ENCODE measurements around the gene ADNP2. TPM values are rescaled to one million over a fixed set of nuclear protein-coding genes. Genes with fewer than 3 reads are reported as not detected.

Gene ADNP2
- total RNA-seq, 4 donors from 2014 or later, result 16.5 to 21.8 (median 16.8) TPM

GRCh38 chr18:80124131-80124530 lies 15.1 kb downstream of the ADNP2 start:
- Histone ChIP-seq H3K27me3 (no peaks in the 10 kb centered on the region), H3K27ac (no peak overlapping the region), H3K9me3 (peaks cover 0 to 3% (median 0%) of the 10 kb centered on the region in 4 donors), H3K4me3 (no peak overlapping the region), H3K4me1 (peaks cover 0 to 5% (median 0%) of the 10 kb centered on the region in 4 donors), H3K36me3 (peaks cover 0 to 30% (median 0%) of the 10 kb centered on the region in 3 donors)
- no peak for DNase-seq (ENCODE audit: low spot score in 2 of 2)
- TF ChIP-seq POLR2A (IDR thresholded peaks at IDR 0.05), result no peak
- TF ChIP-seq EP300 (IDR thresholded peaks at IDR 0.05), result no peak
- no peak for TF ChIP-seq CTCF (IDR thresholded peaks at IDR 0.05)

- TF ChIP-seq EP300 (IDR thresholded peaks at IDR 0.05) (no peak), POLR2A (IDR thresholded peaks at IDR 0.05) (no peak), CTCF (IDR thresholded peaks at IDR 0.05) (no peak)
- H3K9me3 ChIP-seq, result peaks cover 0 to 3% (median 0%) of the 10 kb centered on the region in 4 donors
- 96 to 97% methylated on average over 9 of the region's 9 CpGs for WGBS, 2 donors
These were observed 17.7 kb downstream of the ADNP2 start for GRCh38 chr18:80126797-80127196.

GRCh38 chr18:80127635-80128034 lies 18.6 kb downstream of the ADNP2 start:
- DNase-seq (ENCODE audit: low spot score in 2 of 2), result no peak
- TF ChIP-seq CTCF (IDR thresholded peaks at IDR 0.05) (no peak), EP300 (IDR thresholded peaks at IDR 0.05) (no peak), POLR2A (IDR thresholded peaks at IDR 0.05) (no peak)
- Histone ChIP-seq H3K27me3 (no peaks in the 10 kb centered on the region), H3K4me1 (peaks cover 0 to 5% (median 0%) of the 10 kb centered on the region in 4 donors), H3K36me3 (peaks cover 0 to 9% (median 0%) of the 10 kb centered on the region in 3 donors), H3K4me3 (no peak overlapping the region), H3K27ac (no peak overlapping the region), H3K9me3 (peaks cover 0 to 3% (median 0%) of the 10 kb centered on the region in 4 donors)
- 50 to 61% methylated on average over 1 of the region's 1 CpG for WGBS, 2 donors

More at GRCh38 chr18:80126797-80127196, 17.7 kb downstream of the ADNP2 start:
- H3K4me3 ChIP-seq, result no peak overlapping the region
- H3K27ac ChIP-seq, result no peak overlapping the region
- H3K36me3 ChIP-seq, result peaks cover 0 to 13% (median 0%) of the 10 kb centered on the region in 3 donors
- peaks cover 0 to 5% (median 0%) of the 10 kb centered on the region in 4 donors for H3K4me1 ChIP-seq
- H3K27me3 ChIP-seq, result no peaks in the 10 kb centered on the region
- no peak for DNase-seq (ENCODE audit: low spot score in 2 of 2)

GRCh38 chr18:80129672-80130367 lies 20.8 kb downstream of the ADNP2 start:
- 90 to 92% methylated on average over 7 of the region's 7 CpGs for WGBS, 2 donors
- Histone ChIP-seq H3K36me3 (peaks cover 0 to 27% (median 0%) of the 10 kb centered on the region in 3 donors), H3K9me3 (peaks cover 0 to 3% (median 0%) of the 10 kb centered on the region in 4 donors), H3K27me3 (no peaks in the 10 kb centered on the region), H3K4me1 (peaks cover 0 to 5% (median 0%) of the 10 kb centered on the region in 4 donors), H3K27ac (no peak overlapping the region), H3K4me3 (no peak overlapping the region)
- TF ChIP-seq CTCF (IDR thresholded peaks at IDR 0.05) (no peak), POLR2A (IDR thresholded peaks at IDR 0.05) (no peak), EP300 (IDR thresholded peaks at IDR 0.05) (no peak)
- DNase-seq (ENCODE audit: low spot score in 2 of 2), result no peak

- TF ChIP-seq CTCF (IDR thresholded peaks at IDR 0.05), result no peak
- no peak for TF ChIP-seq EP300 (IDR thresholded peaks at IDR 0.05)
- no peak for TF ChIP-seq POLR2A (IDR thresholded peaks at IDR 0.05)
- WGBS, 2 donors, result 76 to 79% methylated on average over 5 of the region's 5 CpGs
- peaks cover 0 to 30% (median 0%) of the 10 kb centered on the region in 3 donors for H3K36me3 ChIP-seq
These were observed 21.5 kb downstream of the ADNP2 start for GRCh38 chr18:80130555-80130954.

More at GRCh38 chr18:80130555-80130954, 21.5 kb downstream of the ADNP2 start:
- Histone ChIP-seq H3K9me3 (peaks cover 0 to 3% (median 0%) of the 10 kb centered on the region in 4 donors), H3K27me3 (no peaks in the 10 kb centered on the region), H3K4me1 (peaks cover 0 to 5% (median 0%) of the 10 kb centered on the region in 4 donors), H3K27ac (no peak overlapping the region), H3K4me3 (no peak overlapping the region)
- no peak for DNase-seq (ENCODE audit: low spot score in 2 of 2)

Measured in tibial nerve (tissue), 4 donors.